Measurements from ENCODE around the gene ASIP.

- TF ChIP-seq CTCF (IDR thresholded peaks at IDR 0.05; ENCODE audit: insufficient read depth, low read depth, low read length): no peak
- TF ChIP-seq EZH2 (IDR thresholded peaks at IDR 0.05; ENCODE audit: insufficient read depth, low read length): no peak
These were observed 27.8 kb downstream of the ASIP start for GRCh38 chr20:34268851-34269636.
